Hepatocyte (in vitro differentiated cells): Measurements from ENCODE around the gene GOLPH3L. TPM values are rescaled to one million over a fixed set of nuclear protein-coding genes. Genes with fewer than 3 reads are reported as not detected.
"Not testable (repeated sequence)": the region's sequence is repeated elsewhere in the genome, so short reads cannot be mapped to it uniquely, and the experiment has no call there.

Experiments
- DNase-seq: peaks from one replicate; pipeline ENCODE4 v3.0.0-alpha.2; 2016; ENCODE audit warnings: low spot score
- H2AFZ ChIP-seq: fragments of 200-600 bp; sonication (generic); 2 replicates; pipeline ENCODE4 v1.6.0; 2016; ENCODE audit warnings: antibody characterized with exemption, mild to moderate bottlenecking
- H3K27ac ChIP-seq: fragments of 200-600 bp; sonication (generic); 2 replicates; pipeline ENCODE4 v1.5.1; 2016; ENCODE audit warnings: mild to moderate bottlenecking
- H3K27me3 ChIP-seq: fragments of 200-600 bp; sonication (generic); 2 replicates; pipeline ENCODE4 v1.6.1; 2016
- H3K36me3 ChIP-seq: fragments of 200-600 bp; sonication (generic); replicated peaks from 2 replicates; pipeline ENCODE4 v1.5.1; 2016; ENCODE audit warnings: low read depth; ENCODE audit not compliant: insufficient read depth
- H3K4me1 ChIP-seq: fragments of 200-600 bp; sonication (generic); 2 replicates; pipeline ENCODE4 v1.5.1; 2016; ENCODE audit warnings: mild to moderate bottlenecking, moderate library complexity; ENCODE audit not compliant: insufficient read depth
- H3K4me2 ChIP-seq: fragments of 200-600 bp; sonication (generic); 2 replicates; pipeline ENCODE4 v1.6.0; 2016
- H3K4me3 ChIP-seq: fragments of 200-600 bp; sonication (generic); 2 replicates; pipeline ENCODE4 v1.5.1; 2016; ENCODE audit warnings: mild to moderate bottlenecking
- H3K79me2 ChIP-seq: fragments of 200-600 bp; sonication (generic); 2 replicates; pipeline ENCODE4 v1.6.0; 2017; ENCODE audit warnings: mild to moderate bottlenecking
- H3K9me2 ChIP-seq: fragments of 200-600 bp; sonication (generic); replicated peaks from 2 replicates; pipeline ENCODE4 v1.6.0; 2017; ENCODE audit warnings: mild to moderate bottlenecking; ENCODE audit not compliant: insufficient read depth
- H3K9me3 ChIP-seq: fragments of 200-600 bp; sonication (generic); 2 replicates; pipeline ENCODE4 v1.5.1; 2016; ENCODE audit warnings: low read depth, mild to moderate bottlenecking
- H4K20me1 ChIP-seq: fragments of 200-600 bp; sonication (generic); 2 replicates; pipeline ENCODE4 v1.6.0; 2016; ENCODE audit warnings: mild to moderate bottlenecking; ENCODE audit not compliant: insufficient read depth, poor library complexity, severe bottlenecking
- CTCF ChIP-seq: fragments of 200-600 bp; sonication (generic); IDR thresholded peaks from 2 replicates; pipeline ENCODE4 v1.5.1; 2016; ENCODE audit warnings: antibody characterized with exemption, mild to moderate bottlenecking; ENCODE audit not compliant: poor library complexity
- EZH2 ChIP-seq: fragments of 200-600 bp; sonication (generic); IDR thresholded peaks from 2 replicates; pipeline ENCODE4 v1.6.1; 2016; ENCODE audit warnings: antibody characterized with exemption, mild to moderate bottlenecking, borderline replicate concordance
- EZH2phosphoT487 ChIP-seq: fragments of 200-600 bp; sonication (generic); IDR thresholded peaks from one replicate; pipeline ENCODE4 v1.6.1; 2018; ENCODE audit warnings: antibody characterized with exemption, mild to moderate bottlenecking, low read depth, moderate library complexity; ENCODE audit not compliant: unreplicated experiment, severe bottlenecking
- WGBS: methylation state at CpG from one replicate; pipeline ENCODE4 v1.1.6; 2016; ENCODE audit warnings: low lambda C conversion rate; ENCODE audit errors: missing lambda C conversion rate; 5-methylcytosine and 5-hydroxymethylcytosine counted together
- polyA plus RNA-seq: library from polyadenylated mRNA; unstranded; fragments of >200 nt; fragmentation: Nextera tagmentation; extraction: Ambion mirVana; gene quantifications from 2 replicates; pipeline ENCODE4 v1.2.1, GENCODE V29; 2016
- total RNA-seq: library from RNA; depleted of rRNA; stranded (reverse); fragments of >200 nt; gene quantifications from 2 replicates; pipeline ENCODE4 v1.2.3, GENCODE V29; 2014

Gene GOLPH3L
- total and polyA plus RNA-seq, 2 experiments from 2014 or later, result 20.8 to 21.8 TPM

- Histone ChIP-seq H4K20me1 (no peaks in the 10 kb centered on the region), H3K4me1 (peaks cover 7% of the 10 kb centered on the region), H3K79me2 (peaks cover 17% of the 10 kb centered on the region), H3K9me2 (no peaks in the 10 kb centered on the region), H3K27me3 (no peaks in the 10 kb centered on the region), H3K4me3 (no peak overlapping the region), H3K36me3 (no peaks in the 10 kb centered on the region), H3K9me3 (no peaks in the 10 kb centered on the region), H2AFZ (no peak overlapping the region), H3K27ac (peak overlapping the region; percentile 90), H3K4me2 (no peak overlapping the region)
- WGBS, result 89% methylated on average over 2 of the region's 2 CpGs
- no peak for DNase-seq
- TF ChIP-seq EZH2phosphoT487 (no peak), CTCF (no peak), EZH2 (no peak)
These were observed 92.7 kb downstream of the GOLPH3L start for GRCh38 chr1:150604226-150604588.

- H3K27me3 ChIP-seq, result no peaks in the 10 kb centered on the region
- no peaks in the 10 kb centered on the region for H3K36me3 ChIP-seq
- H2AFZ ChIP-seq, result no peak overlapping the region
- peaks cover 7% of the 10 kb centered on the region for H3K4me1 ChIP-seq
- DNase-seq, result no peak
- no peaks in the 10 kb centered on the region for H3K9me3 ChIP-seq
- no peaks in the 10 kb centered on the region for H3K9me2 ChIP-seq
- no peak overlapping the region for H3K4me2 ChIP-seq
- no peak for TF ChIP-seq EZH2phosphoT487
- no peak for TF ChIP-seq EZH2
- TF ChIP-seq CTCF, result no peak
- H4K20me1 ChIP-seq, result no peaks in the 10 kb centered on the region
- WGBS, result 67% methylated on average over 3 of the region's 3 CpGs
- peaks cover 13% of the 10 kb centered on the region for H3K79me2 ChIP-seq
- no peak overlapping the region for H3K4me3 ChIP-seq
- peak overlapping the region; percentile 90 for H3K27ac ChIP-seq
These were observed 93.2 kb downstream of the GOLPH3L start for GRCh38 chr1:150603711-150604110.

DNA sequence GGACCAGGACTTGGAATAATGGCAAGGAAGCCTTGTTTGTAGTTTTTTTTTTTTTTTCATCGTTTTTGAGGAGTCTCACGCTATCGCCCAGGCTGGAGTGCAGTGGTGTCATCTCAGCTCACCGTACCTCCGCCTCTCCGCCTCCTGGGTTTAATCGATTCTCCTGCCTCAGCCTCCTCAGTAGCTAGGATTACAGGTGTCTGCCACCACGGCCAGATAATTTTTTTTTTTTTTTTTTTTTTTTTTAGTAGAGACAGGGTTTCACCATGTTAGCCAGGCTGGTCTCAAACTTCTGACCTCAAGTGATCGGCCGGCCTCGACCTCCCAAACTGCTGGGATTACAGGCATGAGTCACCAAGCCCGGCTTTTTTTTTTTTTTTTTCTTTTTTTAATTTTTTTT lies 94.6 kb downstream of the GOLPH3L start:
- not testable (repeated sequence) for H2AFZ ChIP-seq, DNase-seq, H3K27me3 ChIP-seq, H3K9me3 ChIP-seq, H3K9me2 ChIP-seq, H3K4me2 ChIP-seq, H3K36me3 ChIP-seq, H3K79me2 ChIP-seq, H3K4me1 ChIP-seq, H3K27ac ChIP-seq, H3K4me3 ChIP-seq, H4K20me1 ChIP-seq
- WGBS, result 94% methylated on average over 12 of the region's 12 CpGs

DNA sequence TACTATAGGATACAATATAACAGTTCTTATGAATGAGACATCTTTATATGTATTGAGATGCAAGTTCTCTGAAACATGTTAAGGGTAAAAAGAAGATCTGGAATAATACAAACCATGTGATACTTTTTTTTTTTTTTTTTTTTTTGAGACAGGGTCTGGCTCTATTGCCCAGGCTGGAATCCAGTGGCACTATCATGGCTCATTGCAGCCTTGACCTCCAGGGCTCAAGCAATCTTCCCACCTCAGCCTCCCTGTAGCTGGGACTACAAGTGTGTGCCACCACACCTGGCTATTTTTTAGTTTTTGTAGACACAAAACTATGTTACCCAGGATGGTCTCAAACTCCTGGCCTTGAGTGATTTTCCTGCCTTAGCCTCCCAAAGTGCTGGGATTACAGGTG lies 95.4 kb downstream of the GOLPH3L start:
- Histone ChIP-seq H3K36me3 (no peaks in the 10 kb centered on the region), H3K9me2 (no peaks in the 10 kb centered on the region), H3K27me3 (no peaks in the 10 kb centered on the region), H3K79me2 (peaks cover 6% of the 10 kb centered on the region), H3K4me2 (no peak overlapping the region), H4K20me1 (no peaks in the 10 kb centered on the region), H3K4me3 (no peak overlapping the region), H3K4me1 (peaks cover 7% of the 10 kb centered on the region), H3K9me3 (no peaks in the 10 kb centered on the region), H3K27ac (no peak overlapping the region), H2AFZ (no peak overlapping the region)
- no peak for TF ChIP-seq CTCF
- no peak for TF ChIP-seq EZH2
- no peak for TF ChIP-seq EZH2phosphoT487
- no peak for DNase-seq

GRCh38 chr1:150598346-150598745 lies 98.6 kb downstream of the GOLPH3L start:
- not testable (repeated sequence) for H3K4me1 ChIP-seq, H3K4me3 ChIP-seq, H3K4me2 ChIP-seq, DNase-seq, H3K9me2 ChIP-seq, H3K9me3 ChIP-seq, H3K36me3 ChIP-seq, H3K79me2 ChIP-seq, H4K20me1 ChIP-seq, H2AFZ ChIP-seq, H3K27me3 ChIP-seq, H3K27ac ChIP-seq
- 75% methylated on average over 4 of the region's 4 CpGs for WGBS
